Measurements from ENCODE around the gene KCNH2.

Gene KCNH2

GRCh38 chr7:150937848-150938561 lies 40.1 kb downstream of the KCNH2 start:
- TF ChIP-seq POLR2AphosphoS5 (IDR thresholded peaks at IDR 0.05; ENCODE audit: low read depth, low read length) = no peak
- no peak for TF ChIP-seq FOXP2 (optimal IDR thresholded peaks at IDR 0.05; ENCODE audit: borderline replicate concordance, extremely low read depth, extremely low read length, insufficient read depth)

GRCh38 chr7:150936018-150936417 lies 42.1 kb downstream of the KCNH2 start:
- no peak for TF ChIP-seq REST (IDR thresholded peaks at IDR 0.05; ENCODE audit: insufficient read depth in 1 of 2, low read depth in 2 of 2, low read length in 2 of 2)
- no peak for TF ChIP-seq FOXP2 (optimal IDR thresholded peaks at IDR 0.05; ENCODE audit: borderline replicate concordance, extremely low read depth, extremely low read length, insufficient read depth)
- no peak for TF ChIP-seq TAF1 (IDR thresholded peaks at IDR 0.05; ENCODE audit: borderline replicate concordance, insufficient read depth, low read length)
- no peak for TF ChIP-seq POLR2AphosphoS5 (IDR thresholded peaks at IDR 0.05; ENCODE audit: low read depth, low read length)
- no peak for TF ChIP-seq SIN3A (IDR thresholded peaks at IDR 0.05; ENCODE audit: borderline replicate concordance, insufficient read depth, low read length)

GRCh38 chr7:150935149-150935548 lies 43.0 kb downstream of the KCNH2 start:
- no peak for TF ChIP-seq REST (IDR thresholded peaks at IDR 0.05; ENCODE audit: insufficient read depth in 1 of 2, low read depth in 2 of 2, low read length in 2 of 2)
- no peak for TF ChIP-seq TAF1 (IDR thresholded peaks at IDR 0.05; ENCODE audit: borderline replicate concordance, insufficient read depth, low read length)
- no peak for TF ChIP-seq POLR2AphosphoS5 (IDR thresholded peaks at IDR 0.05; ENCODE audit: low read depth, low read length)
- TF ChIP-seq FOXP2 (optimal IDR thresholded peaks at IDR 0.05; ENCODE audit: borderline replicate concordance, extremely low read depth, extremely low read length, insufficient read depth) = no peak
- TF ChIP-seq SIN3A (IDR thresholded peaks at IDR 0.05; ENCODE audit: borderline replicate concordance, insufficient read depth, low read length) = no peak

GRCh38 chr7:150934045-150934766 lies 43.9 kb downstream of the KCNH2 start:
- TF ChIP-seq POLR2AphosphoS5 (IDR thresholded peaks at IDR 0.05; ENCODE audit: low read depth, low read length) (no peak), SIN3A (IDR thresholded peaks at IDR 0.05; ENCODE audit: borderline replicate concordance, insufficient read depth, low read length) (no peak), FOXP2 (optimal IDR thresholded peaks at IDR 0.05; ENCODE audit: borderline replicate concordance, extremely low read depth, extremely low read length, insufficient read depth) (no peak), REST (IDR thresholded peaks at IDR 0.05; ENCODE audit: insufficient read depth in 1 of 2, low read depth in 2 of 2, low read length in 2 of 2) (no peak), TAF1 (IDR thresholded peaks at IDR 0.05; ENCODE audit: borderline replicate concordance, insufficient read depth, low read length) (no peak)

- TF ChIP-seq SIN3A (IDR thresholded peaks at IDR 0.05; ENCODE audit: borderline replicate concordance, insufficient read depth, low read length) = no peak
- TF ChIP-seq POLR2AphosphoS5 (IDR thresholded peaks at IDR 0.05; ENCODE audit: low read depth, low read length) = no peak
- TF ChIP-seq REST (IDR thresholded peaks at IDR 0.05; ENCODE audit: insufficient read depth in 1 of 2, low read depth in 2 of 2, low read length in 2 of 2) = no peak
- TF ChIP-seq FOXP2 (optimal IDR thresholded peaks at IDR 0.05; ENCODE audit: borderline replicate concordance, extremely low read depth, extremely low read length, insufficient read depth) = no peak
- no peak for TF ChIP-seq TAF1 (IDR thresholded peaks at IDR 0.05; ENCODE audit: borderline replicate concordance, insufficient read depth, low read length)
Measured at GRCh38 chr7:150931199-150931869, 46.8 kb downstream of the KCNH2 start.
